OCI-LY1 (cell line): ENCODE results near the gene LIMK2.
"Not testable (repeated sequence)": the region's sequence is repeated elsewhere in the genome, so short reads cannot be mapped to it uniquely, and the experiment has no call there.

Experiments used
- H2AFZ ChIP-seq: fragments of 200-600 bp; sonication (generic), shearing (Covaris generic); 2 replicates; pipeline ENCODE4 v1.6.0; 2014; ENCODE audit warnings: antibody characterized with exemption, mild to moderate bottlenecking, low read length
- H3F3A ChIP-seq: fragments of 200-600 bp; sonication (generic), shearing (Covaris generic); 2 replicates; pipeline ENCODE4 v1.6.0; 2014; ENCODE audit warnings: mild to moderate bottlenecking, antibody characterized with exemption, low read length, moderate library complexity; ENCODE audit not compliant: insufficient read depth
- H3K27ac ChIP-seq: fragments of 200-600 bp; sonication (generic); 2 replicates; pipeline ENCODE4 v1.5.1; 2014; ENCODE audit warnings: low read length, mixed run types, mild to moderate bottlenecking, low read depth; ENCODE audit not compliant: poor library complexity, severe bottlenecking
- H3K27me3 ChIP-seq: fragments of 200-600 bp; sonication (generic); 2 replicates; pipeline ENCODE4 v1.6.0; 2014; ENCODE audit warnings: antibody characterized with exemption, mild to moderate bottlenecking, low read length, moderate library complexity; ENCODE audit not compliant: insufficient read depth
- H3K36me3 ChIP-seq: fragments of 200-600 bp; sonication (generic); 2 replicates; pipeline ENCODE4 v1.6.1; 2014; ENCODE audit warnings: mild to moderate bottlenecking, antibody characterized with exemption, low read length, moderate library complexity, mixed read lengths; ENCODE audit not compliant: insufficient read depth
- H3K4me1 ChIP-seq: fragments of 200-600 bp; sonication (generic); 2 replicates; pipeline ENCODE4 v1.5.1; 2014; ENCODE audit warnings: mild to moderate bottlenecking, low read length, moderate library complexity; ENCODE audit not compliant: insufficient read depth, severe bottlenecking
- H3K4me2 ChIP-seq: fragments of 200-600 bp; sonication (generic), shearing (Covaris generic); 2 replicates; pipeline ENCODE4 v1.6.1; 2014; ENCODE audit warnings: low read length
- H3K4me3 ChIP-seq: fragments of 200-600 bp; sonication (generic); 2 replicates; pipeline ENCODE4 v1.5.1; 2014; ENCODE audit warnings: low read length, low read depth, mild to moderate bottlenecking, mixed read lengths; ENCODE audit not compliant: poor library complexity, severe bottlenecking
- H3K79me2 ChIP-seq: fragments of 200-600 bp; shearing (Covaris generic); 2 replicates; pipeline ENCODE4 v1.6.1; 2016; ENCODE audit warnings: mixed run types, low read length, mixed read lengths; ENCODE audit not compliant: insufficient read depth
- H3K9ac ChIP-seq: fragments of 200-600 bp; sonication (generic), shearing (Covaris generic); 2 replicates; pipeline ENCODE4 v1.6.1; 2014; ENCODE audit warnings: mild to moderate bottlenecking, low read length, mixed read lengths
- H3K9me2 ChIP-seq: fragments of 200-600 bp; sonication (generic), shearing (Covaris generic); 2 replicates; pipeline ENCODE4 v1.6.1; 2014; ENCODE audit warnings: low read depth, mild to moderate bottlenecking, low read length, mixed read lengths
- H3K9me3 ChIP-seq: fragments of 200-600 bp; shearing (Covaris generic); 2 replicates; pipeline ENCODE4 v1.6.1; 2014; ENCODE audit warnings: low read length, mixed read lengths
- H4K20me1 ChIP-seq: fragments of 200-600 bp; sonication (generic), shearing (Covaris generic); 2 replicates; pipeline ENCODE4 v1.6.0; 2016; ENCODE audit warnings: mild to moderate bottlenecking, low read length; ENCODE audit not compliant: insufficient read depth
- CTCF ChIP-seq: fragments of 200-600 bp; sonication (generic), shearing (Covaris generic); IDR thresholded peaks from 2 replicates; pipeline ENCODE4 v1.5.1; 2017; ENCODE audit warnings: mild to moderate bottlenecking, antibody characterized with exemption, low read length, moderate library complexity, mixed read lengths
- EZH2 ChIP-seq: fragments of 200-600 bp; sonication (generic), shearing (Covaris generic); IDR thresholded peaks from 2 replicates; pipeline ENCODE4 v1.8.0; 2017; ENCODE audit warnings: borderline replicate concordance, mixed run types, mild to moderate bottlenecking, antibody characterized with exemption, low read length, moderate library complexity, mixed read lengths

LIMK2 gene

DNA sequence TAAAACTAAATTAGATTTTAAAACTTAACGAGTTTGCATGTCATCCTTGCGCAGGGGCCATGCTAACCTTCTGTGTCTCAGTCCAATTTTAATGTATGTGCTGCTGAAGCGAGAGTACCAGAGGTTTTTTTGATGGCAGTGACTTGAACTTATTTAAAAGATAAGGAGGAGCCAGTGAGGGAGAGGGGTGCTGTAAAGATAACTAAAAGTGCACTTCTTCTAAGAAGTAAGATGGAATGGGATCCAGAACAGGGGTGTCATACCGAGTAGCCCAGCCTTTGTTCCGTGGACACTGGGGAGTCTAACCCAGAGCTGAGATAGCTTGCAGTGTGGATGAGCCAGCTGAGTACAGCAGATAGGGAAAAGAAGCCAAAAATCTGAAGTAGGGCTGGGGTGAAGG lies 10.6 kb downstream of the LIMK2 start:
- Histone ChIP-seq H3K27me3 (no peaks in the 10 kb centered on the region), H3K4me2 (no peak overlapping the region), H3K36me3 (peaks cover 23% of the 10 kb centered on the region; the same call in 1 of the 2 replicates), H3K9ac (no peak overlapping the region), H4K20me1 (no peaks in the 10 kb centered on the region), H3F3A (no peaks in the 10 kb centered on the region), H2AFZ (no peak overlapping the region), H3K9me2 (no peaks in the 10 kb centered on the region), H3K9me3 (no peaks in the 10 kb centered on the region), H3K27ac (no peak overlapping the region), H3K79me2 (0 out of 2 replicates have a peak, but pooled peaks cover 26% of the 10 kb centered on the region), H3K4me3 (no peak overlapping the region), H3K4me1 (peaks cover 21% of the 10 kb centered on the region)
- TF ChIP-seq CTCF (no peak), EZH2 (no peak)

DNA sequence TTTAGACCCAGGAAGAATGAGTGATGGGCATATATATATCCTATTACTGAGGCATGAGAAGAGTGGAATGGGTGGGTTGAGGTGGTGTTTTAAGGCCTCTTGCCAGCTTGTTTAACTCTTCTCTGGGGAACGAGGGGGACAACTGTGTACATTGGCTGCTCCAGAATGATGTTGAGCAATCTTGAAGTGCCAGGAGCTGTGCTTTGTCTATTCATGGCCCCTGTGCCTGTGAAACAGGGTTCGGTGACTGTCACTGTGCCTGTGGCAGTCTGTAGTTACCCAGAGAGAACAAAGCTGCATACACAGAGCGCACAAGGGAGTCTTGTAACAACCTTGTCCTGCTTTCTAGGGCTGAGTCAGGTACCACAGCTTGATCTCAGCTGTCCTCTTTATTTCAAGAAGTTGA lies 11.7 kb downstream of the LIMK2 start:
- no peaks in the 10 kb centered on the region for H3F3A ChIP-seq
- H3K4me3 ChIP-seq = no peak overlapping the region
- H3K9me2 ChIP-seq = no peaks in the 10 kb centered on the region
- 0 out of 2 replicates have a peak, but pooled peaks cover 26% of the 10 kb centered on the region for H3K79me2 ChIP-seq
- peaks cover 10% of the 10 kb centered on the region for H3K4me1 ChIP-seq
- no peaks in the 10 kb centered on the region for H4K20me1 ChIP-seq
- H3K27ac ChIP-seq = no peak overlapping the region
- H3K9ac ChIP-seq = no peak overlapping the region
- H3K4me2 ChIP-seq = no peak overlapping the region
- H2AFZ ChIP-seq = no peak overlapping the region
- TF ChIP-seq EZH2 (no peak), CTCF (no peak)
- no peaks in the 10 kb centered on the region for H3K27me3 ChIP-seq
- H3K9me3 ChIP-seq = no peaks in the 10 kb centered on the region
- H3K36me3 ChIP-seq = peaks cover 31% of the 10 kb centered on the region; the same call in 1 of the 2 replicates

DNA sequence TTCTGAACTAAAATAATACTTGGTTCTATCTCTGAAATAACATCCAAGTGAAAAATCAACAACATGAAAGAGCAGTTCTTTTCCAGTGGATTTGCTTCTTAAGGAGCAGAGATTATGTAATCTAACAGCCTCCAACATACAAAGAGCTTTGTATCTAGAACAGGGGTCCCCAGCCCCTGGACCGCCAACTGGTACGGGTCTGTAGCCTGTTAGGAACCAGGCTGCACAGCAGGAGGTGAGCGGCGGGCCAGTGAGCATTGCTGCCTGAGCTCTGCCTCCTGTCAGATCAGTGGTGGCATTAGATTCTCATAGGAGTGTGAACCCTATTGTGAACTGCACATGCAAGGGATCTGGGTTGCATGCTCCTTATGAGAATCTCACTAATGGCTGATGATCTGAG lies 12.6 kb downstream of the LIMK2 start:
- H3F3A ChIP-seq, H3K27me3 ChIP-seq, H2AFZ ChIP-seq, H4K20me1 ChIP-seq, H3K9me2 ChIP-seq, H3K9me3 ChIP-seq, H3K27ac ChIP-seq, H3K9ac ChIP-seq, H3K4me2 ChIP-seq, H3K4me1 ChIP-seq, H3K4me3 ChIP-seq: not testable (repeated sequence)
- peaks cover 38% of the 10 kb centered on the region; the same call in 1 of the 2 replicates for H3K36me3 ChIP-seq
- 0 out of 2 replicates have a peak, but pooled peaks cover 22% of the 10 kb centered on the region for H3K79me2 ChIP-seq

DNA sequence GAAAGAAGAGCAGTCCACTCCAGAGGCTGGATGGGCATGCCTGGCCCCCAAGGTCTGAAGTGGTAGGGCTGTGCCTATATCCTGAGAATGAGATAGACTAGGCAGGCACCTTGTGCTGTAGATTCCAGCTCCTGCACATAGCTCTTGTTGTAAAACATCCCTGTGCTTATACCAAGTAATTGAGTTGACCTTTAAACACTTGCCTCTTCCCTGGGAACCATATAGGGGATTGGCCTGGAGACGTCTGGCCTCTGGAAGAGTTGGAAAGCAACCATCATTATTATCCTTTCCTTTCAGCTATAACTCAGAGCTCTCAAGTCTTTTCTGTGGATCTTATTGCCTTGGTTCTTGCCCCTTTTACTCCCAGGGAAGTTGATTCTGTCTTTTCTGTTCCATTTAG lies 15.1 kb downstream of the LIMK2 start:
- Histone ChIP-seq H3K27ac (no peak overlapping the region), H2AFZ (no peak overlapping the region)
- no peak for TF ChIP-seq EZH2
- TF ChIP-seq CTCF = no peak

More for the DNA sequence above, 15.1 kb downstream of the LIMK2 start:
- no peaks in the 10 kb centered on the region for H4K20me1 ChIP-seq
- H3K27me3 ChIP-seq = no peaks in the 10 kb centered on the region
- peaks cover under 1% of the 10 kb centered on the region for H3K4me1 ChIP-seq
- H3K9me3 ChIP-seq = no peaks in the 10 kb centered on the region
- no peaks in the 10 kb centered on the region for H3K9me2 ChIP-seq
- 0 out of 2 replicates have a peak, but pooled peaks cover 3% of the 10 kb centered on the region for H3F3A ChIP-seq
- no peak overlapping the region for H3K4me2 ChIP-seq
- no peak overlapping the region for H3K4me3 ChIP-seq
- peaks cover 35% of the 10 kb centered on the region; the same call in 1 of the 2 replicates for H3K36me3 ChIP-seq
- 0 out of 2 replicates have a peak, but pooled peaks cover 14% of the 10 kb centered on the region for H3K79me2 ChIP-seq
- H3K9ac ChIP-seq = no peak overlapping the region
